ENCODE data around the gene UBL5.
"Not testable (repeated sequence)": the region's sequence is repeated elsewhere in the genome, so short reads cannot be mapped to it uniquely, and the experiment has no call there.

Gene UBL5

DNA sequence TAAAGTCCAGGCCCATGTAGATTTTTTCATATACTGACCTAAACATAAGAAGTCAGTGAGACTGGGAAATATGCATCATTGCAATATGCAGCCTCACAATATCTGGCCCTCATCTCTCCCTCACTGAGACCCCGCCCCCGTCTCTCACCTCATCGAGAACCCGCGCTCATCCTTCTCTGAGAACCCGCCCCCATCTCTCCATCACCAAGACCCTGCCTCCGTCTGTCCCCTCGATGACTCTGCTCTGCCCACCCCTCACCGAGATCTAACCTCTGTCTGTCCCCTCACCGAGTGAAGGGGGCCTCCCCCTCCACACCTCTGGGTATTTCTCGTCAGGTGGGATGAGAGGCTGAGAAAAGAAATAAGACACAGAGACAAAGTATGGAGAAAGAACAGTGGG is 38.7 kb upstream of the UBL5 start:
- TF ChIP-seq, protein P1, sequence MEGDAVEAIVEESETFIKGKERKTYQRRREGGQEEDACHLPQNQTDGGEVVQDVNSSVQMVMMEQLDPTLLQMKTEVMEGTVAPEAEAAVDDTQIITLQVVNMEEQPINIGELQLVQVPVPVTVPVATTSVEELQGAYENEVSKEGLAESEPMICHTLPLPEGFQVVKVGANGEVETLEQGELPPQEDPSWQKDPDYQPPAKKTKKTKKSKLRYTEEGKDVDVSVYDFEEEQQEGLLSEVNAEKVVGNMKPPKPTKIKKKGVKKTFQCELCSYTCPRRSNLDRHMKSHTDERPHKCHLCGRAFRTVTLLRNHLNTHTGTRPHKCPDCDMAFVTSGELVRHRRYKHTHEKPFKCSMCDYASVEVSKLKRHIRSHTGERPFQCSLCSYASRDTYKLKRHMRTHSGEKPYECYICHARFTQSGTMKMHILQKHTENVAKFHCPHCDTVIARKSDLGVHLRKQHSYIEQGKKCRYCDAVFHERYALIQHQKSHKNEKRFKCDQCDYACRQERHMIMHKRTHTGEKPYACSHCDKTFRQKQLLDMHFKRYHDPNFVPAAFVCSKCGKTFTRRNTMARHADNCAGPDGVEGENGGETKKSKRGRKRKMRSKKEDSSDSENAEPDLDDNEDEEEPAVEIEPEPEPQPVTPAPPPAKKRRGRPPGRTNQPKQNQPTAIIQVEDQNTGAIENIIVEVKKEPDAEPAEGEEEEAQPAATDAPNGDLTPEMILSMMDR (conservative IDR thresholded peaks at IDR 0.05; ENCODE audit: low read depth), result no peak
- no peak for DNase-seq (ENCODE audit: low spot score)
- ChIA-PET POLR2A (ENCODE audit: low non-redundant PET) (no interaction called here), CTCF (interaction anchor here (1.1 kb wide), 1 partner anchor 202 kb away, joined by 4 read pairs; no protein-coding TSS in a partner anchor)
- no peak overlapping the region for H3K27ac ChIP-seq

DNA sequence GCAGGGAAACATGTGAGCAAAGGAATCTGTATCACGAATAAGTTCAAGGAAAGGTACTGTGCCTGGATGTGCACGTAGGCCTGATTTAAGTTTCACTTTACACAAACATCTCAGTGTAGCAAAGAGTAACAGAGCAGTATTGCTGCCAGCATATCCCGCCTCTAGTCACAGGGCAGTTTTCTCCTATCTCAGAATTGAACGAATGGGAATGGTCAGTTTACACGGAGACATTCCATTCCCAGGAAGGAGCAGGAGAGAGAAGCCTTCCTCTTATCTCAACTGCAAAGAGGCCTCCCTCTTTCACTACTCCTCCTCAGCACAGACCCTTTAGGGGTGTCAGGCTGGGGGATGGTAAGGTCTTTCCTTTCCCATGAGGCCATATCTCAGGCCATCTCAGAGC is 38.1 kb upstream of the UBL5 start:
- ChIA-PET POLR2A (ENCODE audit: low non-redundant PET) (interaction anchor here (0.7 kb wide), 1 partner anchor 1481 kb away, joined by 3 read pairs; the partner anchor contains the start of gene CD320), CTCF (interaction anchor here (1.4 kb wide), 1 partner anchor 164 kb away, joined by 6 read pairs; no protein-coding TSS in a partner anchor)
- not testable (repeated sequence) for H3K27ac ChIP-seq; DNase-seq (ENCODE audit: low spot score)

GRCh38 chr19:9791073-9791367 is 36.7 kb upstream of the UBL5 start:
- peak overlapping the region; percentile 72 for H3K27ac ChIP-seq
- CTCF ChIA-PET, result interaction anchor here (0.6 kb wide), 1 partner anchor 96 kb away, joined by 3 read pairs; no protein-coding TSS in a partner anchor
- DNase-seq (ENCODE audit: low spot score); POLR2A ChIA-PET (ENCODE audit: low non-redundant PET): not testable (repeated sequence)

- peak; percentile 94 for DNase-seq (ENCODE audit: low spot score)
- H3K27ac ChIP-seq, result peak overlapping the region; percentile 80
- TF ChIP-seq, protein P1 (conservative IDR thresholded peaks at IDR 0.05; ENCODE audit: low read depth), result no peak
- ChIA-PET POLR2A (ENCODE audit: low non-redundant PET) (no interaction called here), CTCF (no interaction called here)
Observed at GRCh38 chr19:9791552-9792205, 36.0 kb upstream of the UBL5 start.

GRCh38 chr19:9792206-9793070 is 35.3 kb upstream of the UBL5 start:
- peak; percentile 85 for DNase-seq (ENCODE audit: low spot score)
- TF ChIP-seq, protein P1 (conservative IDR thresholded peaks at IDR 0.05; ENCODE audit: low read depth), result no peak
- ChIA-PET POLR2A (ENCODE audit: low non-redundant PET) (no interaction called here), CTCF (no interaction called here)
- H3K27ac ChIP-seq, result peak overlapping the region; percentile 80

GRCh38 chr19:9793071-9793591 is 34.6 kb upstream of the UBL5 start:
- CTCF ChIA-PET, result interaction anchor here (0.7 kb wide), 1 partner anchor 1615 kb away, joined by 4 read pairs; no protein-coding TSS in a partner anchor
- TF ChIP-seq, protein P1 (conservative IDR thresholded peaks at IDR 0.05; ENCODE audit: low read depth), result no peak
- DNase-seq (ENCODE audit: low spot score), result no peak
- H3K27ac ChIP-seq, result peak overlapping the region; percentile 80
- POLR2A ChIA-PET (ENCODE audit: low non-redundant PET), result no interaction called here

- ChIA-PET POLR2A (ENCODE audit: low non-redundant PET) (interaction anchor here (0.6 kb wide), 1 partner anchor 1351 kb away, joined by 6 read pairs; the partner anchor contains the start of gene HNRNPM), CTCF (interaction anchor here (0.6 to 0.9 kb wide), 3 partner anchors 10 to 210 kb away, joined by 4 to 5 read pairs (median 4); no protein-coding TSS in a partner anchor)
- H3K27ac ChIP-seq, result no peak overlapping the region
- TF ChIP-seq, protein P1 (conservative IDR thresholded peaks at IDR 0.05; ENCODE audit: low read depth), result peak; percentile 80
- DNase-seq (ENCODE audit: low spot score), result peak; percentile 65
Observed at GRCh38 chr19:9796113-9796773, 31.5 kb upstream of the UBL5 start.

Measured in RWPE1 (cell line).